ENCODE measurements around the gene HHATL.

The HHATL gene

DNA sequence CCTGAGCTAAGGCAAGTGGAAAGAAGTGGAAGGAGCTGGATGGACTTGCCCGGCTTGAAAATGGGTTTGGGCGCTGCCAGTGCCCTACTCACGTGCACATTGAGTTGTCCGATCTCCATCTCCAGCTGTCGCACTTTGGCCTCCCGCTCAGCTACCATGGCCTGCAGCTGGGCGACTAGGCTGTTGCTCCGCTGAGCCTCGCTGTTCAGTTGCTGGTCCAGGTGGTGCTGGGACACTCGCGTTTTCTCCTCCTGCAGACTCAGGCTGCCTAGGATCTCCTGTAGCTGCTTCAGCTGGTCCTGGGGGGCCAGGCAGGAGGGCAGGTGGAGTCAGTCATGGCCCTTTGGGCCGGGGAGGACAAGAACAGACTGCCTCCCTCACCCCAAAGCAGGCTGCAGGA is 33.0 kb upstream of the HHATL start:
- TF ChIP-seq, protein P1, sequence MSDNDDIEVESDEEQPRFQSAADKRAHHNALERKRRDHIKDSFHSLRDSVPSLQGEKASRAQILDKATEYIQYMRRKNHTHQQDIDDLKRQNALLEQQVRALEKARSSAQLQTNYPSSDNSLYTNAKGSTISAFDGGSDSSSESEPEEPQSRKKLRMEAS (IDR thresholded peaks at IDR 0.05): no peak
- TF ChIP-seq EP300 (IDR thresholded peaks at IDR 0.05; ENCODE audit: borderline replicate concordance) (no peak), TAF1 (IDR thresholded peaks at IDR 0.05; ENCODE audit: low read depth) (no peak), ZBTB7A (IDR thresholded peaks at IDR 0.05; ENCODE audit: low read depth) (no peak), FOXM1 (IDR thresholded peaks at IDR 0.05; ENCODE audit: borderline replicate concordance, low read depth) (no peak), TEAD4 (IDR thresholded peaks at IDR 0.05) (no peak), YY1 (IDR thresholded peaks at IDR 0.05; ENCODE audit: low read depth) (no peak), RAD21 (IDR thresholded peaks at IDR 0.05; ENCODE audit: low read depth) (no peak), CEBPB (IDR thresholded peaks at IDR 0.05) (no peak), NFIC (IDR thresholded peaks at IDR 0.05) (no peak), TCF12 (IDR thresholded peaks at IDR 0.05; ENCODE audit: low read depth) (no peak), EGR1 (IDR thresholded peaks at IDR 0.05) (no peak), CREB1 (IDR thresholded peaks at IDR 0.05; ENCODE audit: low read depth) (no peak)
- TF ChIP-seq, protein P2, sequence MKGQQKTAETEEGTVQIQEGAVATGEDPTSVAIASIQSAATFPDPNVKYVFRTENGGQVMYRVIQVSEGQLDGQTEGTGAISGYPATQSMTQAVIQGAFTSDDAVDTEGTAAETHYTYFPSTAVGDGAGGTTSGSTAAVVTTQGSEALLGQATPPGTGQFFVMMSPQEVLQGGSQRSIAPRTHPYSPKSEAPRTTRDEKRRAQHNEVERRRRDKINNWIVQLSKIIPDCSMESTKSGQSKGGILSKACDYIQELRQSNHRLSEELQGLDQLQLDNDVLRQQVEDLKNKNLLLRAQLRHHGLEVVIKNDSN (IDR thresholded peaks at IDR 0.05): no peak
- TF ChIP-seq, protein P3, sequence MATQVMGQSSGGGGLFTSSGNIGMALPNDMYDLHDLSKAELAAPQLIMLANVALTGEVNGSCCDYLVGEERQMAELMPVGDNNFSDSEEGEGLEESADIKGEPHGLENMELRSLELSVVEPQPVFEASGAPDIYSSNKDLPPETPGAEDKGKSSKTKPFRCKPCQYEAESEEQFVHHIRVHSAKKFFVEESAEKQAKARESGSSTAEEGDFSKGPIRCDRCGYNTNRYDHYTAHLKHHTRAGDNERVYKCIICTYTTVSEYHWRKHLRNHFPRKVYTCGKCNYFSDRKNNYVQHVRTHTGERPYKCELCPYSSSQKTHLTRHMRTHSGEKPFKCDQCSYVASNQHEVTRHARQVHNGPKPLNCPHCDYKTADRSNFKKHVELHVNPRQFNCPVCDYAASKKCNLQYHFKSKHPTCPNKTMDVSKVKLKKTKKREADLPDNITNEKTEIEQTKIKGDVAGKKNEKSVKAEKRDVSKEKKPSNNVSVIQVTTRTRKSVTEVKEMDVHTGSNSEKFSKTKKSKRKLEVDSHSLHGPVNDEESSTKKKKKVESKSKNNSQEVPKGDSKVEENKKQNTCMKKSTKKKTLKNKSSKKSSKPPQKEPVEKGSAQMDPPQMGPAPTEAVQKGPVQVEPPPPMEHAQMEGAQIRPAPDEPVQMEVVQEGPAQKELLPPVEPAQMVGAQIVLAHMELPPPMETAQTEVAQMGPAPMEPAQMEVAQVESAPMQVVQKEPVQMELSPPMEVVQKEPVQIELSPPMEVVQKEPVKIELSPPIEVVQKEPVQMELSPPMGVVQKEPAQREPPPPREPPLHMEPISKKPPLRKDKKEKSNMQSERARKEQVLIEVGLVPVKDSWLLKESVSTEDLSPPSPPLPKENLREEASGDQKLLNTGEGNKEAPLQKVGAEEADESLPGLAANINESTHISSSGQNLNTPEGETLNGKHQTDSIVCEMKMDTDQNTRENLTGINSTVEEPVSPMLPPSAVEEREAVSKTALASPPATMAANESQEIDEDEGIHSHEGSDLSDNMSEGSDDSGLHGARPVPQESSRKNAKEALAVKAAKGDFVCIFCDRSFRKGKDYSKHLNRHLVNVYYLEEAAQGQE (IDR thresholded peaks at IDR 0.05; ENCODE audit: low read depth): no peak

DNA sequence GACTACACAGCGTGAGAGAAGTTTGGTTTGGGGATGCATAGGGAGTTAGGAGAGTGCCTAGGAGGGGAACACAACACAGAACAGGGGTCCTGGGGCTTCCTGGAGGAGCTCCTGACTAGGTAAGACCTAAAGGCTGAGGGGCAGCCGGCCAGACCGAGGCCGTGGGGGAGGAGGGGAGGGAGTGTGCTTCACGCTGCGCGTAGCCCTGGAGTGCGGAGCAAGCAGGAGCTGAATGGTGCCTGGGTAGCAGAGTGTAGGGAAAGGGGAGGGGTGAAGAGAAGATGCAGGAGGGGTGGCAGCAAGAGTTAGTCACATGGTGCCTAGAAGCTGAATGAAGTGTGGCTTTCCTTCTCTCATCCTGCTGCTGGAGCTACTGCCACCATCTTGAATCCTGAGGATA is 32.4 kb upstream of the HHATL start:
- no peak for TF ChIP-seq EGR1 (IDR thresholded peaks at IDR 0.05)
- no peak for TF ChIP-seq CREB1 (IDR thresholded peaks at IDR 0.05; ENCODE audit: low read depth)
- no peak for TF ChIP-seq FOXM1 (IDR thresholded peaks at IDR 0.05; ENCODE audit: borderline replicate concordance, low read depth)
- TF ChIP-seq TEAD4 (IDR thresholded peaks at IDR 0.05): no peak
- TF ChIP-seq EP300 (IDR thresholded peaks at IDR 0.05; ENCODE audit: borderline replicate concordance): no peak
- TF ChIP-seq, protein P1 (IDR thresholded peaks at IDR 0.05): no peak
- TF ChIP-seq CEBPB (IDR thresholded peaks at IDR 0.05): no peak
- TF ChIP-seq NFIC (IDR thresholded peaks at IDR 0.05): no peak
- no peak for TF ChIP-seq RAD21 (IDR thresholded peaks at IDR 0.05; ENCODE audit: low read depth)
- TF ChIP-seq, protein P3 (IDR thresholded peaks at IDR 0.05; ENCODE audit: low read depth): no peak
- no peak for TF ChIP-seq ZBTB7A (IDR thresholded peaks at IDR 0.05; ENCODE audit: low read depth)
- TF ChIP-seq YY1 (IDR thresholded peaks at IDR 0.05; ENCODE audit: low read depth): no peak
- TF ChIP-seq, protein P2 (IDR thresholded peaks at IDR 0.05): no peak

DNA sequence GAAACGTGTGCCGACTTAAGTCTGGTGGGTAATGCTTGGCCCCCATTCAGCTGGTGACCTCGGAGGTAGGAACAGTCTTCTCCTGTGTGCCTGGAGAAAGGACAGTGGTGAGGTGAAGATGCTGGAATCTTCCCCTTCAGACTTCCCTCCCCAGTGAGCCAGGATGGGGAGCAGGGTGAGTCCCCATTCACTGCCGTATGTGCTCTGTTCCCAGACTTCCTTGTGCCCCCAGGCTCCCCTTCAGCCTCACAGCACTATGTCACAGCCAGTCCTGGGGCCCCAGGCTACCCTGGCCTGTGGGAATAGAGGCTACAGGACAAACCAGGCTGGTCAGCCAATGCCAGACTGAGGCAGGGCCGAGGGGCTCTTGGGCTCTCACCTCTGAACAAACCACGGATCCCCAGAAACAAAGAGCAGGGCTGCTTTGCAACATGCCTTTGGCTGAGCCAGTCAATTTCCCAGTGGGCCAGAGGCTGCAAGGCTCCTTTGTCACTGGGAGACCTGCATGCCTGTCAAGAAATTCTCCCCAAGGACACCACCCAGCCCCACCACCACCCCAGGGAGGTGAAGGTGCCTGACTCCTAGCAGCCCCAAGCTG is 31.8 kb upstream of the HHATL start:
- TF ChIP-seq ZBTB7A (IDR thresholded peaks at IDR 0.05; ENCODE audit: low read depth) (no peak), FOXM1 (IDR thresholded peaks at IDR 0.05; ENCODE audit: borderline replicate concordance, low read depth) (no peak), TCF12 (IDR thresholded peaks at IDR 0.05; ENCODE audit: low read depth) (no peak), TAF1 (IDR thresholded peaks at IDR 0.05; ENCODE audit: low read depth) (no peak), YY1 (IDR thresholded peaks at IDR 0.05; ENCODE audit: low read depth) (no peak), EP300 (IDR thresholded peaks at IDR 0.05; ENCODE audit: borderline replicate concordance) (no peak), TEAD4 (IDR thresholded peaks at IDR 0.05) (no peak), CEBPB (IDR thresholded peaks at IDR 0.05) (no peak), CREB1 (IDR thresholded peaks at IDR 0.05; ENCODE audit: low read depth) (no peak), RAD21 (IDR thresholded peaks at IDR 0.05; ENCODE audit: low read depth) (no peak), NFIC (IDR thresholded peaks at IDR 0.05) (no peak), EGR1 (IDR thresholded peaks at IDR 0.05) (no peak)
- TF ChIP-seq, protein P2 (IDR thresholded peaks at IDR 0.05): no peak
- TF ChIP-seq, protein P1 (IDR thresholded peaks at IDR 0.05): no peak
- TF ChIP-seq, protein P3 (IDR thresholded peaks at IDR 0.05; ENCODE audit: low read depth): no peak

All from Ishikawa (cell line).